Fibroblast of villous mesenchyme (primary cell): Measurements from ENCODE around the gene HBG2. TPM values are rescaled to one million over a fixed set of nuclear protein-coding genes. Genes with fewer than 3 reads are reported as not detected.
A peak's percentile ranks its signal among the peaks of the same experiment; 100 is the strongest.

Experiments used
- DNase-seq: peaks from one replicate; pipeline ENCODE4 v3.0.0-alpha.2; 2010; ENCODE audit warnings: low read depth
- H3K4me3 ChIP-seq: 2 replicates; pipeline ENCODE4 v1.5.1; 2011; ENCODE audit warnings: low read depth, mild to moderate bottlenecking, low read length
- CTCF ChIP-seq: IDR thresholded peaks from 2 replicates; pipeline ENCODE4 v1.5.1; 2012; ENCODE audit warnings: low read depth, mild to moderate bottlenecking, low read length; ENCODE audit not compliant: insufficient read depth
- total RNA-seq: library from RNA; depleted of rRNA; stranded (reverse); fragments of >200 nt; gene quantifications from 2 replicates; pipeline ENCODE4 v1.2.3, GENCODE V29; 2012

Gene HBG2
- total RNA-seq, 1 donor: not detected

GRCh38 chr11:5238486-5238885 lies 16.1 kb downstream of the HBG2 start:
- H3K4me3 ChIP-seq: no peak overlapping the region
- no peak for DNase-seq
- TF ChIP-seq CTCF: no peak

- DNase-seq: no peak
- no peak overlapping the region for H3K4me3 ChIP-seq
- no peak for TF ChIP-seq CTCF
Observed at GRCh38 chr11:5237420-5237819, 17.2 kb downstream of the HBG2 start.

- DNase-seq: no peak
- no peak for TF ChIP-seq CTCF
- no peak overlapping the region for H3K4me3 ChIP-seq
Observed at GRCh38 chr11:5235364-5236095, 19.1 kb downstream of the HBG2 start.

- peak; percentile 61 for DNase-seq
- H3K4me3 ChIP-seq: no peak within 1 kb of the TSS
- TF ChIP-seq CTCF: no peak
Observed at GRCh38 chr11:5234381-5234834, 20.2 kb downstream of the HBG2 start, which contains the start of gene HBD. HBD (minus strand) TSS chr11:5234483; CDS start chr11:5234433, 50 bp downstream.

GRCh38 chr11:5233307-5233706 lies 21.3 kb downstream of the HBG2 start:
- no peak for DNase-seq
- TF ChIP-seq CTCF: no peak
- no peak overlapping the region for H3K4me3 ChIP-seq

GRCh38 chr11:5232821-5233220 lies 21.8 kb downstream of the HBG2 start:
- TF ChIP-seq CTCF: no peak
- H3K4me3 ChIP-seq: no peak overlapping the region
- DNase-seq: no peak

GRCh38 chr11:5232176-5232575 lies 22.4 kb downstream of the HBG2 start:
- TF ChIP-seq CTCF: no peak
- H3K4me3 ChIP-seq: no peak overlapping the region
- DNase-seq: no peak
